HEK293T (cell line): ENCODE data around the gene MPL.

ENCODE experiments used
- CTCF ChIA-PET: fragments of 350-600 bp; formaldehyde crosslinking; extraction: SDS; loops from one replicate; lab custom pipeline; 2021; ENCODE audit warnings: antibody characterized with exemption, inconsistent platforms; lab: Yijun Ruan, JAX
- POLR2A ChIA-PET: fragments of 350-600 bp; formaldehyde crosslinking; extraction: SDS; loops from one replicate; lab custom pipeline; 2020; ENCODE audit warnings: antibody characterized with exemption, inconsistent platforms; lab: Yijun Ruan, JAX
- DNase-seq: peaks from one replicate; pipeline ENCODE4 v3.0.0; 2012; ENCODE audit warnings: mixed read lengths; ENCODE audit errors: extremely low spot score
- ARNT ChIP-seq: fragments of 450-650 bp; IDR thresholded peaks from 2 replicates; pipeline ENCODE4 v1.6.1; 2017; ENCODE audit warnings: mild to moderate bottlenecking
- CTBP1 ChIP-seq: fragments of 450-650 bp; IDR thresholded peaks from 2 replicates; pipeline ENCODE4 v1.6.1; 2016; ENCODE audit warnings: borderline replicate concordance
- ELF4 ChIP-seq: fragments of 450-650 bp; IDR thresholded peaks from 2 replicates; pipeline ENCODE4 v1.6.1; 2017; ENCODE audit warnings: antibody characterized with exemption
- FOXA1 ChIP-seq: fragments of 450-650 bp; IDR thresholded peaks from 2 replicates; pipeline ENCODE4 v1.6.1; 2016; ENCODE audit warnings: mild to moderate bottlenecking
- FOXM1 ChIP-seq: fragments of 450-650 bp; IDR thresholded peaks from 2 replicates; pipeline ENCODE4 v1.6.1; 2017; ENCODE audit warnings: mild to moderate bottlenecking, borderline replicate concordance
- HDGF ChIP-seq: fragments of 450-650 bp; IDR thresholded peaks from 2 replicates; pipeline ENCODE4 v1.6.1; 2017; ENCODE audit warnings: antibody characterized with exemption, borderline replicate concordance
- L3MBTL2 ChIP-seq: fragments of 450-650 bp; conservative IDR thresholded peaks from 2 replicates; pipeline ENCODE4 v1.6.1; 2016; ENCODE audit warnings: mild to moderate bottlenecking
- LEF1 ChIP-seq: fragments of 450-650 bp; IDR thresholded peaks from 2 replicates; pipeline ENCODE4 v1.6.1; 2017; ENCODE audit warnings: mild to moderate bottlenecking, borderline replicate concordance
- SP1 ChIP-seq: fragments of 450-650 bp; IDR thresholded peaks from 2 replicates; pipeline ENCODE4 v1.6.1; 2017
- TARDBP ChIP-seq: fragments of 450-650 bp; IDR thresholded peaks from 2 replicates; pipeline ENCODE4 v1.6.1; 2016
- ZNF384 ChIP-seq: fragments of 450-650 bp; IDR thresholded peaks from 2 replicates; pipeline ENCODE4 v1.6.1; 2016
- TF ChIP-seq, protein P1 (sequence below): fragments of 450-650 bp; IDR thresholded peaks from 2 replicates; pipeline ENCODE4 v1.6.1; 2016

The MPL gene

GRCh38 chr1:43402089-43402865 lies 64.7 kb downstream of the MPL start:
- DNase-seq, result no peak
- no peak for TF ChIP-seq TARDBP
- no peak for TF ChIP-seq L3MBTL2
- TF ChIP-seq SP1, result no peak
- TF ChIP-seq LEF1, result no peak
- TF ChIP-seq ELF4, result no peak
- TF ChIP-seq, protein P1, sequence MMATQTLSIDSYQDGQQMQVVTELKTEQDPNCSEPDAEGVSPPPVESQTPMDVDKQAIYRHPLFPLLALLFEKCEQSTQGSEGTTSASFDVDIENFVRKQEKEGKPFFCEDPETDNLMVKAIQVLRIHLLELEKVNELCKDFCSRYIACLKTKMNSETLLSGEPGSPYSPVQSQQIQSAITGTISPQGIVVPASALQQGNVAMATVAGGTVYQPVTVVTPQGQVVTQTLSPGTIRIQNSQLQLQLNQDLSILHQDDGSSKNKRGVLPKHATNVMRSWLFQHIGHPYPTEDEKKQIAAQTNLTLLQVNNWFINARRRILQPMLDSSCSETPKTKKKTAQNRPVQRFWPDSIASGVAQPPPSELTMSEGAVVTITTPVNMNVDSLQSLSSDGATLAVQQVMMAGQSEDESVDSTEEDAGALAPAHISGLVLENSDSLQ, result no peak
- no peak for TF ChIP-seq ARNT
- TF ChIP-seq ZNF384, result no peak
- TF ChIP-seq FOXA1, result no peak
- no peak for TF ChIP-seq HDGF
- TF ChIP-seq CTBP1, result no peak
- no peak for TF ChIP-seq FOXM1
- POLR2A ChIA-PET, result interaction anchor here (1.2 kb wide), 1 partner anchor 13 kb away, joined by 3 read pairs; the partner anchor contains the start of genes MED8 and SZT2
- CTCF ChIA-PET, result no interaction called here
